Measurements from ENCODE around the gene KAT14. TPM values are rescaled to one million over a fixed set of nuclear protein-coding genes. Genes with fewer than 3 reads are reported as not detected.
"Not testable (repeated sequence)": the region's sequence is repeated elsewhere in the genome, so short reads cannot be mapped to it uniquely, and the experiment has no call there.

The KAT14 gene
- total and polyA plus RNA-seq, 11 donors, result 4.6 to 12.3 (median 9.8) TPM

- Histone ChIP-seq H3K36me3 (peaks cover 0 to 46% (median 7%) of the 10 kb centered on the region in 9 donors), H3K27ac (no peak overlapping the region), H3K4me1 (no peaks in the 10 kb centered on the region), H3K4me3 (no peak overlapping the region), H3K9me3 (peaks cover 0 to 8% (median 1%) of the 10 kb centered on the region in 12 donors), H3K27me3 (no peaks in the 10 kb centered on the region)
- TF ChIP-seq CTCF (IDR thresholded peaks at IDR 0.05), result no peak
- no peak for TF ChIP-seq POLR2A (IDR thresholded peaks at IDR 0.05)
- intact Hi-C loops (cut with DNase I), result no loop called here
- DNase-seq (no peak), ATAC-seq (no peak)
- 93 to 97% (median 96%) methylated on average over 14 of the region's 14 CpGs for WGBS, 4 donors
Observed at GRCh38 chr20:18174906-18175683, 37.4 kb downstream of the KAT14 start.

GRCh38 chr20:18176318-18176785, 38.7 kb downstream of the KAT14 start:
- Histone ChIP-seq H3K4me1 (no peaks in the 10 kb centered on the region), H3K27me3 (no peaks in the 10 kb centered on the region), H3K9me3 (peaks cover 0 to 17% (median 4%) of the 10 kb centered on the region in 12 donors), H3K4me3 (no peak overlapping the region), H3K36me3 (peaks cover 0 to 45% (median 7%) of the 10 kb centered on the region in 9 donors), H3K27ac (no peak overlapping the region)
- TF ChIP-seq POLR2A (IDR thresholded peaks at IDR 0.05) (no peak), CTCF (IDR thresholded peaks at IDR 0.05) (no peak)
- DNase-seq (no peak), ATAC-seq (no peak)
- WGBS, 4 donors, result 80 to 94% (median 92%) methylated on average over 8 of the region's 8 CpGs
- intact Hi-C loops (cut with DNase I), result no loop called here

- intact Hi-C loops (cut with DNase I); DNase-seq; H3K4me3 ChIP-seq; H3K4me1 ChIP-seq; ATAC-seq; H3K27me3 ChIP-seq; H3K27ac ChIP-seq: not testable (repeated sequence)
- Histone ChIP-seq H3K9me3 (peaks cover 0 to 17% (median 4%) of the 10 kb centered on the region in 12 donors), H3K36me3 (peaks cover 0 to 60% (median 39%) of the 10 kb centered on the region in 9 donors)
Observed at GRCh38 chr20:18180366-18180765, 42.7 kb downstream of the KAT14 start.

- Histone ChIP-seq H3K4me1 (no peaks in the 10 kb centered on the region), H3K27me3 (no peaks in the 10 kb centered on the region), H3K27ac (no peak overlapping the region), H3K36me3 (peaks cover 0 to 65% (median 43%) of the 10 kb centered on the region in 9 donors), H3K9me3 (peaks cover 0 to 17% (median 4%) of the 10 kb centered on the region in 12 donors), H3K4me3 (no peak overlapping the region)
- no peak for DNase-seq
- intact Hi-C loops (cut with DNase I), result no loop called here
- 50 to 97% (median 96%) methylated on average over 1 of the region's 1 CpG for WGBS, 4 donors
- TF ChIP-seq CTCF (IDR thresholded peaks at IDR 0.05) (no peak), POLR2A (IDR thresholded peaks at IDR 0.05) (no peak)
- no peak for ATAC-seq
Observed at GRCh38 chr20:18180815-18181214, 43.2 kb downstream of the KAT14 start.

Data from heart left ventricle (tissue), 16 donors.